ENCODE data around the gene TMPRSS2.
"Not testable (repeated sequence)": the region's sequence is repeated elsewhere in the genome, so short reads cannot be mapped to it uniquely, and the experiment has no call there.

Gene TMPRSS2

GRCh38 chr21:41425588-41425953 lies 82.4 kb downstream of the TMPRSS2 start:
- DNase-seq = no peak

- not testable (repeated sequence) for DNase-seq
Observed at GRCh38 chr21:41423305-41423636, 84.7 kb downstream of the TMPRSS2 start.

GRCh38 chr21:41422546-41423304 lies 85.2 kb downstream of the TMPRSS2 start:
- no peak for DNase-seq

- DNase-seq = not testable (repeated sequence)
Observed at GRCh38 chr21:41420998-41421397, 87.0 kb downstream of the TMPRSS2 start.

GRCh38 chr21:41419921-41420862 lies 87.8 kb downstream of the TMPRSS2 start:
- DNase-seq = no peak

- DNase-seq = no peak
Observed at GRCh38 chr21:41418956-41419680, 88.8 kb downstream of the TMPRSS2 start.

GRCh38 chr21:41418393-41418792 lies 89.6 kb downstream of the TMPRSS2 start:
- DNase-seq = no peak

GRCh38 chr21:41417505-41417904 lies 90.5 kb downstream of the TMPRSS2 start:
- DNase-seq = not testable (repeated sequence)

Data from NCI-H82 (cell line).